ENCODE data around the gene UBA1. TPM values are rescaled to one million over a fixed set of nuclear protein-coding genes. Genes with fewer than 3 reads are reported as not detected.

The UBA1 gene
- total and polyA plus RNA-seq, 2 of the 13 experiments (the other 11 are each of a cell fraction or from before 2014, with no cell fraction given), result 93.3 to 129 TPM

DNA sequence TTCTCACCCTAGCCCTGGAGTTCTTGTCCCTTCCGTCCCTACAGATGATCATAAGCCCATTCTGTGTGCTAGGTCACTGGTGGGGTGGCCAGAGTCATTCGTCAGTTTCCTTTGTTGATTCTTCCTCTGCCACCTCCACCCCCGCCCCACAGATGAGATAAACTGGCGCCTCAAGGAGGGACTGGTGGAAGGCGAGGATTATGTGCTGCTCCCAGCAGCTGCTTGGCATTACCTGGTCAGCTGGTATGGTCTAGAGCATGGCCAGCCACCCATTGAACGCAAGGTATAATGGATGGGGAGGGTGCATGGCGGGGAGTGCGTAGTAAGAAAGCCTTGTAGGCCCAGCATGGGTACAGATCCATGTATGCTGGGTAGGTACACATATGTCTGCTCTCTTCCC is 45.6 kb downstream of the UBA1 start:
- no peak for DNase-seq (ENCODE audit: low spot score)
- 99% methylated on average over 8 of the region's 8 CpGs for WGBS (ENCODE audit: low lambda C conversion rate)
- BruUV-seq (replicated peaks), result no TSS peak
- Histone ChIP-seq H3K36me3 (replicated peaks in 1 of 2; ENCODE audit: control insufficient read depth in 1 of 2, insufficient read depth in 2 of 2, low read length in 2 of 2) (peaks cover 3 to 30% of the 10 kb centered on the region in 2 experiments; a peak in 4 of 5 replicates), H3K9ac (ENCODE audit: insufficient read depth, low read depth, low read length) (no peak overlapping the region), H3K4me3 (replicated peaks in 1 of 3; ENCODE audit: insufficient read depth in 1 of 3, low read depth in 2 of 3, low read length in 3 of 3) (no peak overlapping the region), H3K4me2 (ENCODE audit: low read depth, low read length) (no peak overlapping the region), H3K4me1 (ENCODE audit: insufficient read depth, low read length) (peaks cover 29% of the 10 kb centered on the region), H3K9me3 (ENCODE audit: low read length) (no peaks in the 10 kb centered on the region), H3K27me3 (ENCODE audit: control insufficient read depth in 1 of 2, insufficient read depth in 2 of 2, low read length in 2 of 2) (no peaks in the 10 kb centered on the region), H4K20me1 (ENCODE audit: insufficient read depth, low read length) (no peaks in the 10 kb centered on the region), H2AFZ (ENCODE audit: low read length) (no peak overlapping the region), H3K79me2 (ENCODE audit: insufficient read depth, low read length) (peaks cover 23% of the 10 kb centered on the region), H3K27ac (ENCODE audit: extremely low read length, insufficient read depth, low read length) (no peak overlapping the region)
- POLR2A ChIA-PET, result no interaction called here
- intact Hi-C loops (cut with micrococcal nuclease; ENCODE audit: unreplicated experiment) (loop anchor here (10.0 kb wide), 1 partner anchor 76 kb away; no protein-coding TSS in a partner anchor), in situ Hi-C loops (cut with HindIII; ENCODE audit: extremely low pct_ligation_motif_present, low pct_unique_long_range_greater_than_20kb) (no loop called here)
- ATAC-seq, result no peak
- CTCF ChIA-PET (ENCODE audit: low intra/inter-chr PET ratio, low total read pairs), result no interaction called here
- TF ChIP-seq, protein P1, sequence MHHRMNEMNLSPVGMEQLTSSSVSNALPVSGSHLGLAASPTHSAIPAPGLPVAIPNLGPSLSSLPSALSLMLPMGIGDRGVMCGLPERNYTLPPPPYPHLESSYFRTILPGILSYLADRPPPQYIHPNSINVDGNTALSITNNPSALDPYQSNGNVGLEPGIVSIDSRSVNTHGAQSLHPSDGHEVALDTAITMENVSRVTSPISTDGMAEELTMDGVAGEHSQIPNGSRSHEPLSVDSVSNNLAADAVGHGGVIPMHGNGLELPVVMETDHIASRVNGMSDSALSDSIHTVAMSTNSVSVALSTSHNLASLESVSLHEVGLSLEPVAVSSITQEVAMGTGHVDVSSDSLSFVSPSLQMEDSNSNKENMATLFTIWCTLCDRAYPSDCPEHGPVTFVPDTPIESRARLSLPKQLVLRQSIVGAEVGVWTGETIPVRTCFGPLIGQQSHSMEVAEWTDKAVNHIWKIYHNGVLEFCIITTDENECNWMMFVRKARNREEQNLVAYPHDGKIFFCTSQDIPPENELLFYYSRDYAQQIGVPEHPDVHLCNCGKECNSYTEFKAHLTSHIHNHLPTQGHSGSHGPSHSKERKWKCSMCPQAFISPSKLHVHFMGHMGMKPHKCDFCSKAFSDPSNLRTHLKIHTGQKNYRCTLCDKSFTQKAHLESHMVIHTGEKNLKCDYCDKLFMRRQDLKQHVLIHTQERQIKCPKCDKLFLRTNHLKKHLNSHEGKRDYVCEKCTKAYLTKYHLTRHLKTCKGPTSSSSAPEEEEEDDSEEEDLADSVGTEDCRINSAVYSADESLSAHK (CRISPR knock-in tag; IDR thresholded peaks at IDR 0.05; ENCODE audit: borderline replicate concordance), result no peak
- TF ChIP-seq CHD2 (IDR thresholded peaks at IDR 0.05; ENCODE audit: low read depth, low read length) (no peak), ZNF333 (CRISPR knock-in tag; IDR thresholded peaks at IDR 0.05; ENCODE audit: borderline replicate concordance) (no peak), ZNF331 (CRISPR knock-in tag; IDR thresholded peaks at IDR 0.05) (no peak), SKI (IDR thresholded peaks at IDR 0.05; ENCODE audit: partially characterized antibody) (no peak), GATAD2A (CRISPR knock-in tag; IDR thresholded peaks at IDR 0.05) (no peak), TOPORS (CRISPR knock-in tag; IDR thresholded peaks at IDR 0.05) (no peak), FOXM1 (CRISPR knock-in tag; IDR thresholded peaks at IDR 0.05) (no peak), SP2 (CRISPR knock-in tag; IDR thresholded peaks at IDR 0.05) (no peak), NR2F6 (IDR thresholded peaks at IDR 0.05) (no peak), NR2F6 (CRISPR knock-in tag; IDR thresholded peaks at IDR 0.05) (no peak), KLF12 (CRISPR knock-in tag; IDR thresholded peaks at IDR 0.05; ENCODE audit: borderline replicate concordance) (no peak), GATAD1 (CRISPR knock-in tag; IDR thresholded peaks at IDR 0.05) (no peak), ZNF430 (CRISPR knock-in tag; IDR thresholded peaks at IDR 0.05) (no peak)
- TF ChIP-seq, protein P2, sequence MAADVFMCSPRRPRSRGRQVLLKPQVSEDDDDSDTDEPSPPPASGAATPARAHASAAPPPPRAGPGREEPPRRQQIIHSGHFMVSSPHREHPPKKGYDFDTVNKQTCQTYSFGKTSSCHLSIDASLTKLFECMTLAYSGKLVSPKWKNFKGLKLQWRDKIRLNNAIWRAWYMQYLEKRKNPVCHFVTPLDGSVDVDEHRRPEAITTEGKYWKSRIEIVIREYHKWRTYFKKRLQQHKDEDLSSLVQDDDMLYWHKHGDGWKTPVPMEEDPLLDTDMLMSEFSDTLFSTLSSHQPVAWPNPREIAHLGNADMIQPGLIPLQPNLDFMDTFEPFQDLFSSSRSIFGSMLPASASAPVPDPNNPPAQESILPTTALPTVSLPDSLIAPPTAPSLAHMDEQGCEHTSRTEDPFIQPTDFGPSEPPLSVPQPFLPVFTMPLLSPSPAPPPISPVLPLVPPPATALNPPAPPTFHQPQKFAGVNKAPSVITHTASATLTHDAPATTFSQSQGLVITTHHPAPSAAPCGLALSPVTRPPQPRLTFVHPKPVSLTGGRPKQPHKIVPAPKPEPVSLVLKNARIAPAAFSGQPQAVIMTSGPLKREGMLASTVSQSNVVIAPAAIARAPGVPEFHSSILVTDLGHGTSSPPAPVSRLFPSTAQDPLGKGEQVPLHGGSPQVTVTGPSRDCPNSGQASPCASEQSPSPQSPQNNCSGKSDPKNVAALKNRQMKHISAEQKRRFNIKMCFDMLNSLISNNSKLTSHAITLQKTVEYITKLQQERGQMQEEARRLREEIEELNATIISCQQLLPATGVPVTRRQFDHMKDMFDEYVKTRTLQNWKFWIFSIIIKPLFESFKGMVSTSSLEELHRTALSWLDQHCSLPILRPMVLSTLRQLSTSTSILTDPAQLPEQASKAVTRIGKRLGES (CRISPR knock-in tag; IDR thresholded peaks at IDR 0.05; ENCODE audit: borderline replicate concordance), result no peak
- TF ChIP-seq, protein P3, sequence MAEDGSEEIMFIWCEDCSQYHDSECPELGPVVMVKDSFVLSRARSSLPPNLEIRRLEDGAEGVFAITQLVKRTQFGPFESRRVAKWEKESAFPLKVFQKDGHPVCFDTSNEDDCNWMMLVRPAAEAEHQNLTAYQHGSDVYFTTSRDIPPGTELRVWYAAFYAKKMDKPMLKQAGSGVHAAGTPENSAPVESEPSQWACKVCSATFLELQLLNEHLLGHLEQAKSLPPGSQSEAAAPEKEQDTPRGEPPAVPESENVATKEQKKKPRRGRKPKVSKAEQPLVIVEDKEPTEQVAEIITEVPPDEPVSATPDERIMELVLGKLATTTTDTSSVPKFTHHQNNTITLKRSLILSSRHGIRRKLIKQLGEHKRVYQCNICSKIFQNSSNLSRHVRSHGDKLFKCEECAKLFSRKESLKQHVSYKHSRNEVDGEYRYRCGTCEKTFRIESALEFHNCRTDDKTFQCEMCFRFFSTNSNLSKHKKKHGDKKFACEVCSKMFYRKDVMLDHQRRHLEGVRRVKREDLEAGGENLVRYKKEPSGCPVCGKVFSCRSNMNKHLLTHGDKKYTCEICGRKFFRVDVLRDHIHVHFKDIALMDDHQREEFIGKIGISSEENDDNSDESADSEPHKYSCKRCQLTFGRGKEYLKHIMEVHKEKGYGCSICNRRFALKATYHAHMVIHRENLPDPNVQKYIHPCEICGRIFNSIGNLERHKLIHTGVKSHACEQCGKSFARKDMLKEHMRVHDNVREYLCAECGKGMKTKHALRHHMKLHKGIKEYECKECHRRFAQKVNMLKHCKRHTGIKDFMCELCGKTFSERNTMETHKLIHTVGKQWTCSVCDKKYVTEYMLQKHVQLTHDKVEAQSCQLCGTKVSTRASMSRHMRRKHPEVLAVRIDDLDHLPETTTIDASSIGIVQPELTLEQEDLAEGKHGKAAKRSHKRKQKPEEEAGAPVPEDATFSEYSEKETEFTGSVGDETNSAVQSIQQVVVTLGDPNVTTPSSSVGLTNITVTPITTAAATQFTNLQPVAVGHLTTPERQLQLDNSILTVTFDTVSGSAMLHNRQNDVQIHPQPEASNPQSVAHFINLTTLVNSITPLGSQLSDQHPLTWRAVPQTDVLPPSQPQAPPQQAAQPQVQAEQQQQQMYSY (CRISPR knock-in tag; IDR thresholded peaks at IDR 0.05), result no peak
- FAIRE-seq, result no peak
